ENCODE data around the gene PCBP3. TPM values are rescaled to one million over a fixed set of nuclear protein-coding genes. Genes with fewer than 3 reads are reported as not detected.
A peak's percentile ranks its signal among the peaks of the same experiment; 100 is the strongest.

The PCBP3 gene
- total and polyA plus RNA-seq, 2 of the 13 experiments (the other 11 are each of a cell fraction or from before 2014, with no cell fraction given), result not detected

DNA sequence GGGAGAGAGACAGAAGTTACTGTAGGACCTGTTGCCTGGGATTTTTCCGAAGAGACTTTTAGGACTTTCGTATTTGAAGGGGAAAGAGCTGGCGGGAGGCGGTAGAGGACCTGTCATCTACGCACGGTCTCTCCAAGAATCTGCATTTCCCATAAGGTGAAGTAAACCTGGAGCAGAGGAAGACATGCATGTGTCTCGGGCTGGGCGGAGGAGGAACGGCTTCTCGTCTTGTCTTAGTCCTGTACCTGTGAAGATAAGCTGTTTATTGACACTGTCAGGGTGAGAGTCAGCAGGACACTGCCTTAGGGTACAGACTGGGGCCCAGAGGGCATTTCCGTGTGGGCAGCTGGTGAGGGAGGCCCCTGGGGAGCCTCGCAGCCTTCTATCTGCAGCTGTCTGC lies 214.7 kb downstream of the PCBP3 start (continued):
- TF ChIP-seq ZBTB33 (CRISPR knock-in tag; IDR thresholded peaks at IDR 0.05) (no peak), FOSL2 (CRISPR knock-in tag; IDR thresholded peaks at IDR 0.05) (no peak), FOXA1 (IDR thresholded peaks at IDR 0.05) (no peak), FOXA1 (CRISPR knock-in tag; IDR thresholded peaks at IDR 0.05) (no peak), FOXO1 (CRISPR knock-in tag; IDR thresholded peaks at IDR 0.05) (no peak), FOXJ3 (CRISPR knock-in tag; IDR thresholded peaks at IDR 0.05; ENCODE audit: borderline replicate concordance) (no peak), POLR2G (IDR thresholded peaks at IDR 0.05; ENCODE audit: low read depth, low read length) (no peak), BRCA1 (CRISPR knock-in tag; IDR thresholded peaks at IDR 0.05) (no peak), TGIF2 (CRISPR knock-in tag; IDR thresholded peaks at IDR 0.05) (no peak)

DNA sequence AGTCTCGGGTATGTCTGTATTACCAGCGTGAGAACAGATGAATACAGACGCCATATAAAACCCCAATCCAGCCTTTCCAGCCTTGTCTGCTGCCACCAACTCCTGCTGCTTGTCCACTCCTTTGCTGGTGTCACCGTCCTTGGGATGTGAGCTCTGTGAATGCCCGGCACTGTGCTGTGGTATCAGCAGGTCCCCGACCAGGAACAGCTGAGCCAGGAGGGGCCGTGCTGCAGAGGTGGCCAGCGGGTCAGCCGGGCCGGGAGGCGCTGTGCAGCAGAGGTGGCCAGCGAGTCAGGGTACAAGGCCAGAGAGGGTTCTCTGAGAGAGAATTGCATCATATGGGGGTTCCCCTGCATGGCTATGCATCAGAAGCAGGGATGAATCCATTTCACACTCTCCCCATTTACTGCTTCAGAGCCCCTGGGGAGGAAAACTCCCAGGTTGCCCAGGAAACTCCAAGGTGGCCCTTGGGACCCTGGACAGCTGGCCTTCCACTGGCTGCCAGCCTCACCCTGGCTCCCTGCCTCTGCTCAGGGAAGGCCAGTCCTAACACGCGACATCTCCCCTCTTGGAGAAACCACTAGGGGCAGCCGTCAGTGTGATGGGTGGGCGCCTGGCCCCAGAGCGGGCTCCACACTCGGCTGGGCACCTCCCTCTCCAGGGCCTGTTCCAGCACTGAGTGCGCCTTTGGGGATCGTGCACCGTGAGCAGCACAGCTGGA lies 215.7 kb downstream of the PCBP3 start:
- Histone ChIP-seq H3K79me2 (ENCODE audit: insufficient read depth, low read length) (no peaks in the 10 kb centered on the region), H4K20me1 (ENCODE audit: insufficient read depth, low read length) (0 out of 2 replicates have a peak, but pooled peaks cover 3% of the 10 kb centered on the region), H3K4me1 (ENCODE audit: insufficient read depth, low read length) (peaks cover 14% of the 10 kb centered on the region; the same call in 1 of the 2 replicates), H3K4me2 (ENCODE audit: low read depth, low read length) (0 out of 2 replicates have a peak overlapping the region, but pooled peaks have one; percentile 5), H2AFZ (ENCODE audit: low read length) (no peak overlapping the region), H3K27ac (ENCODE audit: extremely low read length, insufficient read depth, low read length) (no peak overlapping the region), H3K27me3 (ENCODE audit: control insufficient read depth in 1 of 2, insufficient read depth in 2 of 2, low read length in 2 of 2) (peaks cover 9 to 80% of the 10 kb centered on the region in 2 experiments), H3K36me3 (replicated peaks in 1 of 2; ENCODE audit: control insufficient read depth in 1 of 2, insufficient read depth in 2 of 2, low read length in 2 of 2) (no peaks in the 10 kb centered on the region), H3K4me3 (replicated peaks in 1 of 3; ENCODE audit: insufficient read depth in 1 of 3, low read depth in 2 of 3, low read length in 3 of 3) (no peak overlapping the region), H3K9ac (ENCODE audit: insufficient read depth, low read depth, low read length) (no peak overlapping the region), H3K9me3 (ENCODE audit: low read length) (no peaks in the 10 kb centered on the region)
- ChIA-PET CTCF (ENCODE audit: low intra/inter-chr PET ratio, low total read pairs) (no interaction called here), POLR2A (no interaction called here)
- ATAC-seq, result peak; percentile 72
- no TSS peak for BruUV-seq (replicated peaks)
- peak; percentile 16 for DNase-seq (ENCODE audit: low spot score)
- 50% methylated on average over 5 of the region's 21 CpGs for WGBS (ENCODE audit: low lambda C conversion rate)
- no peak for FAIRE-seq
- intact Hi-C loops (cut with micrococcal nuclease; ENCODE audit: unreplicated experiment) (no loop called here), in situ Hi-C loops (cut with HindIII; ENCODE audit: extremely low pct_ligation_motif_present, low pct_unique_long_range_greater_than_20kb) (no loop called here)
- TF ChIP-seq, protein P1, sequence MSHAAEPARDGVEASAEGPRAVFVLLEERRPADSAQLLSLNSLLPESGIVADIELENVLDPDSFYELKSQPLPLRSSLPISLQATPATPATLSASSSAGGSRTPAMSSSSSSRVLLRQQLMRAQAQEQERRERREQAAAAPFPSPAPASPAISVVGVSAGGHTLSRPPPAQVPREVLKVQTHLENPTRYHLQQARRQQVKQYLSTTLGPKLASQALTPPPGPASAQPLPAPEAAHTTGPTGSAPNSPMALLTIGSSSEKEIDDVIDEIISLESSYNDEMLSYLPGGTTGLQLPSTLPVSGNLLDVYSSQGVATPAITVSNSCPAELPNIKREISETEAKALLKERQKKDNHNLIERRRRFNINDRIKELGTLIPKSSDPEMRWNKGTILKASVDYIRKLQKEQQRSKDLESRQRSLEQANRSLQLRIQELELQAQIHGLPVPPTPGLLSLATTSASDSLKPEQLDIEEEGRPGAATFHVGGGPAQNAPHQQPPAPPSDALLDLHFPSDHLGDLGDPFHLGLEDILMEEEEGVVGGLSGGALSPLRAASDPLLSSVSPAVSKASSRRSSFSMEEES (CRISPR knock-in tag; IDR thresholded peaks at IDR 0.05), result no peak
- TF ChIP-seq NPAS2 (CRISPR knock-in tag; IDR thresholded peaks at IDR 0.05; ENCODE audit: borderline replicate concordance) (no peak), RBM22 (optimal IDR thresholded peaks at IDR 0.05; ENCODE audit: low read length) (no peak), RARA (CRISPR knock-in tag; IDR thresholded peaks at IDR 0.05) (0 out of 2 replicates have a peak, but pooled peaks have one; percentile 8), POLR2G (IDR thresholded peaks at IDR 0.05; ENCODE audit: low read depth, low read length) (no peak), IRF1 (CRISPR knock-in tag; IDR thresholded peaks at IDR 0.05; ENCODE audit: low read depth) (no peak), KDM3A (CRISPR knock-in tag; IDR thresholded peaks at IDR 0.05; ENCODE audit: low read depth) (no peak), SOX6 (IDR thresholded peaks at IDR 0.05) (no peak), SOX6 (CRISPR knock-in tag; IDR thresholded peaks at IDR 0.05) (0 out of 2 replicates have a peak, but pooled peaks have one; percentile 27), CHD2 (IDR thresholded peaks at IDR 0.05; ENCODE audit: low read depth, low read length) (no peak), ZNF768 (CRISPR knock-in tag; IDR thresholded peaks at IDR 0.05) (no peak), CCDC6 (CRISPR knock-in tag; IDR thresholded peaks at IDR 0.05) (no peak)
- TF ChIP-seq, protein P2, sequence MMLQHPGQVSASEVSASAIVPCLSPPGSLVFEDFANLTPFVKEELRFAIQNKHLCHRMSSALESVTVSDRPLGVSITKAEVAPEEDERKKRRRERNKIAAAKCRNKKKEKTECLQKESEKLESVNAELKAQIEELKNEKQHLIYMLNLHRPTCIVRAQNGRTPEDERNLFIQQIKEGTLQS (CRISPR knock-in tag; IDR thresholded peaks at IDR 0.05), result peak; percentile 18; the same call in 1 of the 2 replicates

All from HepG2 (cell line).